ENCODE results near the gene TSPAN4. TPM values are rescaled to one million over a fixed set of nuclear protein-coding genes. Genes with fewer than 3 reads are reported as not detected.

The TSPAN4 gene
- total and polyA plus RNA-seq, 10 of the 15 experiments (the other 5 are each of a cell fraction or from before 2014, with no cell fraction given), result 0.37 to 14.0 (median 8.5) TPM; not detected in 1

DNA sequence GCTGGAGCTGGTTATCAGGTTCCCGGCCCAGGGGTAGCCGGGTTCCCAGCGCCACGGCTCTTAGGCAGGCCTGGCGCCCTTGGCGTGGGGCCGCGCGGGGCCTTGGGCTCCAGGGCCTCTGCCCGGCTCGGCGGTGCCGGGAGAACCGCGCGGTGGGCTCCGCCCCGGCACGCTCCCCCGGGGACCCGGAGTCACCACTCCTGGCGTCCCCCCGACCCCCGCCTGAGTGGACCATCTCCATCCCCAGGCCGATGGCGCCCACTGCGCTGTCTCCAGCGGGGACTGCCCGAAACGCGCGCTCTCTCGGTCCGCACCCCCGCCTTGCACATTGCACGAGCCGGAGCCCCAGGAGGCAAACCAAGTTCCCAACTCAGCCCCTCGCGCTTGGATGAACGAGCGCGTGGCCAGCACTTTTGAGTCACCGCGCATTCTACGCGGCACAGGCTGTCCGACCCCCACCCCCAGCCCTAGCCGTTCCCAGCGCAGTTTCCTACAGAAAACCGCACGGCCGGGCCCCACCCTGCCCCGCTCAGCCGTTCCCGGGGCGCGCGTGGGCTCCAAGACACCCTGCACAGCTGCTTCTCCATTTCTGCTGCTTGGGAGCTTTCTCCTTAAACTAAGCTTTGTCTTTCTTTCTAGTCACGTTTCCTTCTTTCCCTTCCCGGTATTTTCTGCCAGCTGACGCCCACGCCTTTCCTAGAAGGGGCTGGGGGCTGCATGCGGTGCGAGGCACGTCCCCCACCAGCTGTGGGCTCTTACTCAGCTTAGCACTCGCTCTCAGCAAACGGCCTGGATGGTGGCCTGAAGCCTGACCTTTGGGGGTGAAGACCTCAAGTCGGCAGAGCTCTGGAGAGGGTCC is 68.6 kb downstream of the TSPAN4 start (continued):
- TF ChIP-seq, protein P1, sequence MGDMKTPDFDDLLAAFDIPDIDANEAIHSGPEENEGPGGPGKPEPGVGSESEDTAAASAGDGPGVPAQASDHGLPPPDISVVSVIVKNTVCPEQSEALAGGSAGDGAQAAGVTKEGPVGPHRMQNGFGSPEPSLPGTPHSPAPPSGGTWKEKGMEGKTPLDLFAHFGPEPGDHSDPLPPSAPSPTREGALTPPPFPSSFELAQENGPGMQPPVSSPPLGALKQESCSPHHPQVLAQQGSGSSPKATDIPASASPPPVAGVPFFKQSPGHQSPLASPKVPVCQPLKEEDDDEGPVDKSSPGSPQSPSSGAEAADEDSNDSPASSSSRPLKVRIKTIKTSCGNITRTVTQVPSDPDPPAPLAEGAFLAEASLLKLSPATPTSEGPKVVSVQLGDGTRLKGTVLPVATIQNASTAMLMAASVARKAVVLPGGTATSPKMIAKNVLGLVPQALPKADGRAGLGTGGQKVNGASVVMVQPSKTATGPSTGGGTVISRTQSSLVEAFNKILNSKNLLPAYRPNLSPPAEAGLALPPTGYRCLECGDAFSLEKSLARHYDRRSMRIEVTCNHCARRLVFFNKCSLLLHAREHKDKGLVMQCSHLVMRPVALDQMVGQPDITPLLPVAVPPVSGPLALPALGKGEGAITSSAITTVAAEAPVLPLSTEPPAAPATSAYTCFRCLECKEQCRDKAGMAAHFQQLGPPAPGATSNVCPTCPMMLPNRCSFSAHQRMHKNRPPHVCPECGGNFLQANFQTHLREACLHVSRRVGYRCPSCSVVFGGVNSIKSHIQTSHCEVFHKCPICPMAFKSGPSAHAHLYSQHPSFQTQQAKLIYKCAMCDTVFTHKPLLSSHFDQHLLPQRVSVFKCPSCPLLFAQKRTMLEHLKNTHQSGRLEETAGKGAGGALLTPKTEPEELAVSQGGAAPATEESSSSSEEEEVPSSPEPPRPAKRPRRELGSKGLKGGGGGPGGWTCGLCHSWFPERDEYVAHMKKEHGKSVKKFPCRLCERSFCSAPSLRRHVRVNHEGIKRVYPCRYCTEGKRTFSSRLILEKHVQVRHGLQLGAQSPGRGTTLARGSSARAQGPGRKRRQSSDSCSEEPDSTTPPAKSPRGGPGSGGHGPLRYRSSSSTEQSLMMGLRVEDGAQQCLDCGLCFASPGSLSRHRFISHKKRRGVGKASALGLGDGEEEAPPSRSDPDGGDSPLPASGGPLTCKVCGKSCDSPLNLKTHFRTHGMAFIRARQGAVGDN (IDR thresholded peaks at IDR 0.05), result no peak
- TF ChIP-seq ZNF274 (IDR thresholded peaks at IDR 0.05; ENCODE audit: insufficient read depth, insufficient read length) (no peak), BMI1 (IDR thresholded peaks at IDR 0.05; ENCODE audit: borderline replicate concordance) (no peak), TCF3 (IDR thresholded peaks at IDR 0.05; ENCODE audit: borderline replicate concordance, insufficient read depth, low read depth, low read length) (no peak), PML (IDR thresholded peaks at IDR 0.05; ENCODE audit: low read length) (no peak), SMARCA5 (IDR thresholded peaks at IDR 0.05) (0 out of 2 replicates have a peak, but pooled peaks have one; percentile 32), CBFB (IDR thresholded peaks at IDR 0.05; ENCODE audit: low read depth) (no peak), NFYA (IDR thresholded peaks at IDR 0.05; ENCODE audit: borderline replicate concordance, low read depth, low read length) (no peak), MTA2 (IDR thresholded peaks at IDR 0.05; ENCODE audit: low read depth) (no peak), MXI1 (IDR thresholded peaks at IDR 0.05; ENCODE audit: low read depth, low read length) (no peak), RUNX3 (IDR thresholded peaks at IDR 0.05; ENCODE audit: low read length) (peak; percentile 16), ASH2L (IDR thresholded peaks at IDR 0.05; ENCODE audit: borderline replicate concordance, low read depth) (no peak), CHD1 (IDR thresholded peaks at IDR 0.05; ENCODE audit: low read depth, low read length) (peak; percentile 86; the same call in 1 of the 2 replicates)
- TF ChIP-seq, protein P2, sequence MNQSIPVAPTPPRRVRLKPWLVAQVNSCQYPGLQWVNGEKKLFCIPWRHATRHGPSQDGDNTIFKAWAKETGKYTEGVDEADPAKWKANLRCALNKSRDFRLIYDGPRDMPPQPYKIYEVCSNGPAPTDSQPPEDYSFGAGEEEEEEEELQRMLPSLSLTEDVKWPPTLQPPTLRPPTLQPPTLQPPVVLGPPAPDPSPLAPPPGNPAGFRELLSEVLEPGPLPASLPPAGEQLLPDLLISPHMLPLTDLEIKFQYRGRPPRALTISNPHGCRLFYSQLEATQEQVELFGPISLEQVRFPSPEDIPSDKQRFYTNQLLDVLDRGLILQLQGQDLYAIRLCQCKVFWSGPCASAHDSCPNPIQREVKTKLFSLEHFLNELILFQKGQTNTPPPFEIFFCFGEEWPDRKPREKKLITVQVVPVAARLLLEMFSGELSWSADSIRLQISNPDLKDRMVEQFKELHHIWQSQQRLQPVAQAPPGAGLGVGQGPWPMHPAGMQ (IDR thresholded peaks at IDR 0.05; ENCODE audit: borderline replicate concordance), result no peak
- TF ChIP-seq, protein P3, sequence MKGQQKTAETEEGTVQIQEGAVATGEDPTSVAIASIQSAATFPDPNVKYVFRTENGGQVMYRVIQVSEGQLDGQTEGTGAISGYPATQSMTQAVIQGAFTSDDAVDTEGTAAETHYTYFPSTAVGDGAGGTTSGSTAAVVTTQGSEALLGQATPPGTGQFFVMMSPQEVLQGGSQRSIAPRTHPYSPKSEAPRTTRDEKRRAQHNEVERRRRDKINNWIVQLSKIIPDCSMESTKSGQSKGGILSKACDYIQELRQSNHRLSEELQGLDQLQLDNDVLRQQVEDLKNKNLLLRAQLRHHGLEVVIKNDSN (IDR thresholded peaks at IDR 0.05; ENCODE audit: borderline replicate concordance, extremely low read length, insufficient read depth, low read depth, low read length), result no peak
- TF ChIP-seq, protein P4, sequence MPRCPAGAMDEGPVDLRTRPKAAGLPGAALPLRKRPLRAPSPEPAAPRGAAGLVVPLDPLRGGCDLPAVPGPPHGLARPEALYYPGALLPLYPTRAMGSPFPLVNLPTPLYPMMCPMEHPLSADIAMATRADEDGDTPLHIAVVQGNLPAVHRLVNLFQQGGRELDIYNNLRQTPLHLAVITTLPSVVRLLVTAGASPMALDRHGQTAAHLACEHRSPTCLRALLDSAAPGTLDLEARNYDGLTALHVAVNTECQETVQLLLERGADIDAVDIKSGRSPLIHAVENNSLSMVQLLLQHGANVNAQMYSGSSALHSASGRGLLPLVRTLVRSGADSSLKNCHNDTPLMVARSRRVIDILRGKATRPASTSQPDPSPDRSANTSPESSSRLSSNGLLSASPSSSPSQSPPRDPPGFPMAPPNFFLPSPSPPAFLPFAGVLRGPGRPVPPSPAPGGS (IDR thresholded peaks at IDR 0.05; ENCODE audit: borderline replicate concordance, insufficient read depth, low read depth, low read length, poor library complexity, severe bottlenecking), result no peak
- TF ChIP-seq, protein P5, sequence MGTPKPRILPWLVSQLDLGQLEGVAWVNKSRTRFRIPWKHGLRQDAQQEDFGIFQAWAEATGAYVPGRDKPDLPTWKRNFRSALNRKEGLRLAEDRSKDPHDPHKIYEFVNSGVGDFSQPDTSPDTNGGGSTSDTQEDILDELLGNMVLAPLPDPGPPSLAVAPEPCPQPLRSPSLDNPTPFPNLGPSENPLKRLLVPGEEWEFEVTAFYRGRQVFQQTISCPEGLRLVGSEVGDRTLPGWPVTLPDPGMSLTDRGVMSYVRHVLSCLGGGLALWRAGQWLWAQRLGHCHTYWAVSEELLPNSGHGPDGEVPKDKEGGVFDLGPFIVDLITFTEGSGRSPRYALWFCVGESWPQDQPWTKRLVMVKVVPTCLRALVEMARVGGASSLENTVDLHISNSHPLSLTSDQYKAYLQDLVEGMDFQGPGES (IDR thresholded peaks at IDR 0.05), result no peak
